GM19193 (cell line): ENCODE data around the gene UPK2.

Source experiments
- POLR2A ChIP-seq: IDR thresholded peaks from 4 replicates; pipeline ENCODE4 v1.6.1; 2011; ENCODE audit not compliant: insufficient read depth, insufficient read length; ENCODE audit errors: extremely low read depth

UPK2 gene

GRCh38 chr11:118915396-118915795 is 40.7 kb upstream of the UPK2 start:
- no peak for TF ChIP-seq POLR2A

GRCh38 chr11:118915941-118916841 is 39.9 kb upstream of the UPK2 start:
- TF ChIP-seq POLR2A = no peak

GRCh38 chr11:118916842-118917388 is 39.2 kb upstream of the UPK2 start:
- no peak for TF ChIP-seq POLR2A

- no peak for TF ChIP-seq POLR2A
Observed at GRCh38 chr11:118917481-118918127, 38.5 kb upstream of the UPK2 start.

GRCh38 chr11:118918128-118918685 is 37.9 kb upstream of the UPK2 start:
- no peak for TF ChIP-seq POLR2A

GRCh38 chr11:118918686-118919280 is 37.3 kb upstream of the UPK2 start:
- no peak for TF ChIP-seq POLR2A

- no peak for TF ChIP-seq POLR2A
Observed at GRCh38 chr11:118921121-118921928, 34.8 kb upstream of the UPK2 start.

GRCh38 chr11:118921929-118922744 is 34.0 kb upstream of the UPK2 start:
- no peak for TF ChIP-seq POLR2A

GRCh38 chr11:118922745-118923627 is 33.1 kb upstream of the UPK2 start:
- no peak for TF ChIP-seq POLR2A

- TF ChIP-seq POLR2A = no peak
Observed at GRCh38 chr11:118923721-118924587, 32.1 kb upstream of the UPK2 start.
